Stimulated activated CD8-positive, alpha-beta memory T cell treated with anti-CD3 and anti-CD28 coated beads, Interleukin-12 subunit alpha, Interleukin-12 subunit beta, amount 100 ng/mL, for 1 hour (primary cell): Measurements from ENCODE around the gene GTPBP6.
"Not testable (repeated sequence)": the region's sequence is repeated elsewhere in the genome, so short reads cannot be mapped to it uniquely, and the experiment has no call there.

Experiments used
- DNase-seq: peaks from one replicate; pipeline ENCODE4 v3.0.0-alpha.2; 2020; ENCODE audit warnings: low read depth

The GTPBP6 gene

GRCh38 chrX:291411-291901, 27.1 kb downstream of the GTPBP6 start:
- DNase-seq: no peak

GRCh38 chrX:290476-291166, 28.0 kb downstream of the GTPBP6 start:
- no peak for DNase-seq

- DNase-seq: no peak
These were observed 30.0 kb downstream of the GTPBP6 start for GRCh38 chrX:288561-288991.

- no peak for DNase-seq
These were observed 30.9 kb downstream of the GTPBP6 start for GRCh38 chrX:287670-288069.

GRCh38 chrX:285076-285677, 33.4 kb downstream of the GTPBP6 start:
- DNase-seq: no peak

GRCh38 chrX:283115-283845, 35.3 kb downstream of the GTPBP6 start:
- peak; percentile 82 for DNase-seq

- not testable (repeated sequence) for DNase-seq
These were observed 36.5 kb downstream of the GTPBP6 start for GRCh38 chrX:282000-282681.

GRCh38 chrX:281166-281999, 37.2 kb downstream of the GTPBP6 start, which contains the start of gene PLCXD1:
Gene PLCXD1 (plus strand): TSS chrX:281381. CDS start chrX:284188, 2,807 bp downstream.
- no peak for DNase-seq

- DNase-seq: not testable (repeated sequence)
These were observed 37.9 kb downstream of the GTPBP6 start for GRCh38 chrX:280722-281121.

GRCh38 chrX:279757-280604, 38.6 kb downstream of the GTPBP6 start:
- not testable (repeated sequence) for DNase-seq

- DNase-seq: peak; percentile 16
These were observed 41.9 kb downstream of the GTPBP6 start for GRCh38 chrX:276581-277201.

GRCh38 chrX:275967-276580, 42.5 kb downstream of the GTPBP6 start:
- DNase-seq: peak; percentile 33

GRCh38 chrX:275476-275966, 43.1 kb downstream of the GTPBP6 start:
- no peak for DNase-seq

- no peak for DNase-seq
These were observed 43.6 kb downstream of the GTPBP6 start for GRCh38 chrX:274904-275475.

- no peak for DNase-seq
These were observed 47.7 kb downstream of the GTPBP6 start for GRCh38 chrX:270848-271367.

- DNase-seq: no peak
These were observed 50.8 kb downstream of the GTPBP6 start for GRCh38 chrX:267771-268261.

GRCh38 chrX:265502-265901, 53.1 kb downstream of the GTPBP6 start:
- no peak for DNase-seq
